ENCODE data around the gene BANP. TPM values are rescaled to one million over a fixed set of nuclear protein-coding genes. Genes with fewer than 3 reads are reported as not detected.
"Not testable (repeated sequence)": the region's sequence is repeated elsewhere in the genome, so short reads cannot be mapped to it uniquely, and the experiment has no call there.

Gene BANP
- total RNA-seq, 1 donor from 2014 or later = 40.8 TPM

- no peak for DNase-seq (ENCODE audit: low spot score)
- Mint-ChIP-seq H3K27ac (no peak overlapping the region), H3K36me3 (ENCODE audit: low read depth) (peaks cover 13% of the 10 kb centered on the region), H3K9me3 (no peaks in the 10 kb centered on the region), H3K27me3 (ENCODE audit: low read depth) (no peaks in the 10 kb centered on the region), H3K4me3 (ENCODE audit: low read depth) (no peak overlapping the region), H3K4me1 (ENCODE audit: low read depth) (no peaks in the 10 kb centered on the region)
- intact Hi-C loops (cut with micrococcal nuclease) = no loop called here
These were observed 83.5 kb downstream of the BANP start for GRCh38 chr16:88034770-88035169.

- Mint-ChIP-seq H3K36me3 (ENCODE audit: low read depth) (peaks cover 13% of the 10 kb centered on the region), H3K4me3 (ENCODE audit: low read depth) (no peak overlapping the region), H3K27ac (no peak overlapping the region), H3K4me1 (ENCODE audit: low read depth) (no peaks in the 10 kb centered on the region), H3K27me3 (ENCODE audit: low read depth) (no peaks in the 10 kb centered on the region), H3K9me3 (no peaks in the 10 kb centered on the region)
- DNase-seq (ENCODE audit: low spot score) = no peak
- intact Hi-C loops (cut with micrococcal nuclease) = no loop called here
These were observed 84.1 kb downstream of the BANP start for GRCh38 chr16:88035292-88035691.

GRCh38 chr16:88035884-88036639 is 84.8 kb downstream of the BANP start:
- H3K4me1 Mint-ChIP-seq (ENCODE audit: low read depth); DNase-seq (ENCODE audit: low spot score): not testable (repeated sequence)
- peaks cover 13% of the 10 kb centered on the region for H3K36me3 Mint-ChIP-seq (ENCODE audit: low read depth)

GRCh38 chr16:88036640-88036996 is 85.4 kb downstream of the BANP start:
- H3K36me3 Mint-ChIP-seq (ENCODE audit: low read depth) = peaks cover 14% of the 10 kb centered on the region
- H3K9me3 Mint-ChIP-seq; intact Hi-C loops (cut with micrococcal nuclease); H3K4me3 Mint-ChIP-seq (ENCODE audit: low read depth); H3K27ac Mint-ChIP-seq; H3K27me3 Mint-ChIP-seq (ENCODE audit: low read depth); DNase-seq (ENCODE audit: low spot score); H3K4me1 Mint-ChIP-seq (ENCODE audit: low read depth): not testable (repeated sequence)

More at GRCh38 chr16:88035884-88036639, 84.8 kb downstream of the BANP start:
- H3K27ac Mint-ChIP-seq; H3K9me3 Mint-ChIP-seq; H3K4me3 Mint-ChIP-seq (ENCODE audit: low read depth); H3K27me3 Mint-ChIP-seq (ENCODE audit: low read depth); intact Hi-C loops (cut with micrococcal nuclease): not testable (repeated sequence)

GRCh38 chr16:88037359-88037758 is 86.1 kb downstream of the BANP start:
- H3K9me3 Mint-ChIP-seq; DNase-seq (ENCODE audit: low spot score); H3K27me3 Mint-ChIP-seq (ENCODE audit: low read depth); intact Hi-C loops (cut with micrococcal nuclease); H3K4me1 Mint-ChIP-seq (ENCODE audit: low read depth); H3K4me3 Mint-ChIP-seq (ENCODE audit: low read depth); H3K27ac Mint-ChIP-seq: not testable (repeated sequence)
- peaks cover 17% of the 10 kb centered on the region for H3K36me3 Mint-ChIP-seq (ENCODE audit: low read depth)

- peaks cover 17% of the 10 kb centered on the region for H3K36me3 Mint-ChIP-seq (ENCODE audit: low read depth)
- H3K27ac Mint-ChIP-seq; H3K27me3 Mint-ChIP-seq (ENCODE audit: low read depth); H3K4me1 Mint-ChIP-seq (ENCODE audit: low read depth); H3K4me3 Mint-ChIP-seq (ENCODE audit: low read depth); H3K9me3 Mint-ChIP-seq; intact Hi-C loops (cut with micrococcal nuclease); DNase-seq (ENCODE audit: low spot score): not testable (repeated sequence)
These were observed 86.8 kb downstream of the BANP start for GRCh38 chr16:88037876-88038525.

GRCh38 chr16:88038526-88038908 is 87.3 kb downstream of the BANP start:
- H3K9me3 Mint-ChIP-seq; H3K27ac Mint-ChIP-seq; H3K4me1 Mint-ChIP-seq (ENCODE audit: low read depth); intact Hi-C loops (cut with micrococcal nuclease); H3K4me3 Mint-ChIP-seq (ENCODE audit: low read depth); H3K27me3 Mint-ChIP-seq (ENCODE audit: low read depth); DNase-seq (ENCODE audit: low spot score): not testable (repeated sequence)
- peaks cover 17% of the 10 kb centered on the region for H3K36me3 Mint-ChIP-seq (ENCODE audit: low read depth)

- Mint-ChIP-seq H3K4me1 (ENCODE audit: low read depth) (no peaks in the 10 kb centered on the region), H3K36me3 (ENCODE audit: low read depth) (peaks cover 16% of the 10 kb centered on the region), H3K27me3 (ENCODE audit: low read depth) (no peaks in the 10 kb centered on the region), H3K9me3 (no peaks in the 10 kb centered on the region), H3K4me3 (ENCODE audit: low read depth) (no peak overlapping the region), H3K27ac (no peak overlapping the region)
- no peak for DNase-seq (ENCODE audit: low spot score)
- intact Hi-C loops (cut with micrococcal nuclease) = no loop called here
These were observed 88.4 kb downstream of the BANP start for GRCh38 chr16:88039591-88039990.

GRCh38 chr16:88040196-88040876 is 89.1 kb downstream of the BANP start:
- DNase-seq (ENCODE audit: low spot score); intact Hi-C loops (cut with micrococcal nuclease); H3K4me3 Mint-ChIP-seq (ENCODE audit: low read depth); H3K27ac Mint-ChIP-seq; H3K4me1 Mint-ChIP-seq (ENCODE audit: low read depth); H3K9me3 Mint-ChIP-seq; H3K27me3 Mint-ChIP-seq (ENCODE audit: low read depth): not testable (repeated sequence)
- H3K36me3 Mint-ChIP-seq (ENCODE audit: low read depth) = peaks cover 12% of the 10 kb centered on the region

- H3K4me3 Mint-ChIP-seq (ENCODE audit: low read depth); DNase-seq (ENCODE audit: low spot score); H3K27ac Mint-ChIP-seq; H3K36me3 Mint-ChIP-seq (ENCODE audit: low read depth); intact Hi-C loops (cut with micrococcal nuclease); H3K4me1 Mint-ChIP-seq (ENCODE audit: low read depth); H3K9me3 Mint-ChIP-seq; H3K27me3 Mint-ChIP-seq (ENCODE audit: low read depth): not testable (repeated sequence)
These were observed 89.6 kb downstream of the BANP start for GRCh38 chr16:88040877-88041244.

- H3K4me1 Mint-ChIP-seq (ENCODE audit: low read depth); DNase-seq (ENCODE audit: low spot score); H3K4me3 Mint-ChIP-seq (ENCODE audit: low read depth); H3K36me3 Mint-ChIP-seq (ENCODE audit: low read depth); H3K9me3 Mint-ChIP-seq; intact Hi-C loops (cut with micrococcal nuclease); H3K27ac Mint-ChIP-seq; H3K27me3 Mint-ChIP-seq (ENCODE audit: low read depth): not testable (repeated sequence)
These were observed 90.3 kb downstream of the BANP start for GRCh38 chr16:88041506-88041905.

- intact Hi-C loops (cut with micrococcal nuclease); H3K27me3 Mint-ChIP-seq (ENCODE audit: low read depth); H3K27ac Mint-ChIP-seq; H3K9me3 Mint-ChIP-seq; H3K36me3 Mint-ChIP-seq (ENCODE audit: low read depth); H3K4me1 Mint-ChIP-seq (ENCODE audit: low read depth); DNase-seq (ENCODE audit: low spot score); H3K4me3 Mint-ChIP-seq (ENCODE audit: low read depth): not testable (repeated sequence)
These were observed 90.8 kb downstream of the BANP start for GRCh38 chr16:88041986-88042562.
